Sciatic nerve (tissue), 2 donors: ENCODE results near the gene ITGBL1. TPM values are rescaled to one million over a fixed set of nuclear protein-coding genes. Genes with fewer than 3 reads are reported as not detected.
A peak's percentile ranks its signal among the peaks of the same experiment; 100 is the strongest.

Experiments
- ATAC-seq: fragments of 200-7000 bp; cut with Tn5 transposase; one replicate; pipeline ENCODE4 v1.9.1; 2020; ENCODE audit warnings: mild to moderate bottlenecking, moderate library complexity
- DNase-seq: peaks from one replicate; pipeline ENCODE4 v3.0.0-alpha.2; 2020; ENCODE audit warnings: low spot score
- intact Hi-C: fragments of 100-400 bp; cut with DNase I; formaldehyde crosslinking; loops from one replicate; pipeline ENCODE4 v1.14.2; 2022
- total RNA-seq: library from RNA; stranded (reverse); fragmentation: NEBNext Ultra II Directional; extraction: Animal tissue kit (Norgen Biotek cat#: 25700); gene quantifications from one replicate; pipeline ENCODE4 v1.2.1, GENCODE V29; 2021
- donor health status: DM: no; HTN: no; CAD: no.
- donor health status: DM: no; HTN: no; CAD: no.

Gene ITGBL1
- total RNA-seq, 1 donor from 2014 or later: 74.1 TPM

GRCh38 chr13:101596803-101597202 is 144.3 kb downstream of the ITGBL1 start:
- DNase-seq (no peak), ATAC-seq (no peak)
- intact Hi-C loops: no loop called here

GRCh38 chr13:101611491-101612475 is 159.3 kb downstream of the ITGBL1 start:
- intact Hi-C loops: no loop called here
- DNase-seq: no peak
- no peak for ATAC-seq

- no peak for DNase-seq
- intact Hi-C loops: no loop called here
- ATAC-seq: peak; percentile 67
These were observed 160.3 kb downstream of the ITGBL1 start for GRCh38 chr13:101612735-101613134.

- intact Hi-C loops: no loop called here
- no peak for ATAC-seq
These were observed 162.0 kb downstream of the ITGBL1 start for GRCh38 chr13:101614491-101614890.

GRCh38 chr13:101618440-101619187 is 166.1 kb downstream of the ITGBL1 start:
- intact Hi-C loops: no loop called here
- ATAC-seq: no peak
- no peak for DNase-seq

More at GRCh38 chr13:101614491-101614890, 162.0 kb downstream of the ITGBL1 start:
- DNase-seq: no peak

GRCh38 chr13:101621099-101621498 is 168.6 kb downstream of the ITGBL1 start:
- ATAC-seq (peak; percentile 57), DNase-seq (no peak)
- intact Hi-C loops: no loop called here

GRCh38 chr13:101623470-101624209 is 171.2 kb downstream of the ITGBL1 start:
- ATAC-seq: no peak

GRCh38 chr13:101624210-101624922 is 171.9 kb downstream of the ITGBL1 start:
- DNase-seq (no peak), ATAC-seq (peak; percentile 20)
- intact Hi-C loops: no loop called here

More at GRCh38 chr13:101623470-101624209, 171.2 kb downstream of the ITGBL1 start:
- intact Hi-C loops: no loop called here
- DNase-seq: no peak

GRCh38 chr13:101624981-101625380 is 172.5 kb downstream of the ITGBL1 start:
- ATAC-seq (no peak), DNase-seq (no peak)
- intact Hi-C loops: no loop called here

GRCh38 chr13:101626925-101627555 is 174.6 kb downstream of the ITGBL1 start:
- peak; percentile 75 for ATAC-seq
- intact Hi-C loops: no loop called here

GRCh38 chr13:101627556-101627943 is 175.1 kb downstream of the ITGBL1 start:
- DNase-seq (no peak), ATAC-seq (peak; percentile 52)
- intact Hi-C loops: no loop called here

More at GRCh38 chr13:101626925-101627555, 174.6 kb downstream of the ITGBL1 start:
- no peak for DNase-seq

GRCh38 chr13:101628900-101629299 is 176.4 kb downstream of the ITGBL1 start:
- intact Hi-C loops: no loop called here
- no peak for ATAC-seq
- no peak for DNase-seq

- no peak for DNase-seq
- no peak for ATAC-seq
- intact Hi-C loops: no loop called here
These were observed 178.9 kb downstream of the ITGBL1 start for GRCh38 chr13:101631395-101631794.

GRCh38 chr13:101634142-101634541 is 181.7 kb downstream of the ITGBL1 start:
- DNase-seq: no peak
- intact Hi-C loops: no loop called here
- ATAC-seq: no peak

GRCh38 chr13:101639711-101640110 is 187.2 kb downstream of the ITGBL1 start:
- DNase-seq (no peak), ATAC-seq (no peak)
- intact Hi-C loops: no loop called here

- intact Hi-C loops: no loop called here
- DNase-seq: no peak
- ATAC-seq: no peak
These were observed 188.4 kb downstream of the ITGBL1 start for GRCh38 chr13:101640788-101641400.

- DNase-seq (no peak), ATAC-seq (no peak)
- intact Hi-C loops: no loop called here
These were observed 193.4 kb downstream of the ITGBL1 start for GRCh38 chr13:101645871-101646270.

- intact Hi-C loops: no loop called here
- no peak for DNase-seq
- ATAC-seq: peak; percentile 20
These were observed 195.3 kb downstream of the ITGBL1 start for GRCh38 chr13:101647760-101648159.
